AG04450 (cell line): ENCODE measurements around the gene NHS. TPM values are rescaled to one million over a fixed set of nuclear protein-coding genes. Genes with fewer than 3 reads are reported as not detected.

Source experiments
- CTCF ChIA-PET: fragments of 300-600, 350-600 bp; formaldehyde crosslinking; extraction: SDS; loops from one replicate; lab custom pipeline; 2022; ENCODE audit warnings: antibody characterized with exemption, inconsistent platforms; lab: Charles Lee
- POLR2A ChIA-PET: fragments of 350-600 bp; formaldehyde crosslinking; extraction: SDS; loops from one replicate; lab custom pipeline; 2021; ENCODE audit warnings: antibody characterized with exemption, inconsistent platforms; lab: Yijun Ruan, JAX
- DNase-seq: peaks from one replicate; pipeline ENCODE4 v3.0.0-alpha.2; 2011; ENCODE audit warnings: low read depth, low spot score
- H3K27ac ChIP-seq: one replicate; pipeline ENCODE4 v1.5.1; 2012; ENCODE audit warnings: low read depth, low read length, control low read depth
- H3K27me3 ChIP-seq: one replicate; pipeline ENCODE4 v1.6.0; 2012; ENCODE audit warnings: low read length; ENCODE audit not compliant: control insufficient read depth, insufficient read depth
- H3K4me3 ChIP-seq: 2 replicates; pipeline ENCODE4 v1.5.1; 2011; ENCODE audit warnings: mild to moderate bottlenecking, low read depth, low read length, control low read depth
- H3K9me3 ChIP-seq: 2 replicates; pipeline ENCODE4 v1.5.1; 2012; ENCODE audit warnings: low read length; ENCODE audit not compliant: control insufficient read depth, insufficient read depth
- polyA plus RNA-seq: library from polyadenylated mRNA; depleted of rRNA; stranded (reverse); fragments of >200 nt; gene quantifications from 2 replicates; pipeline ENCODE4 v1.2.3, GENCODE V29; 2011
- TF ChIP-seq, protein P1 (sequence below): IDR thresholded peaks from 2 replicates; pipeline ENCODE4 v1.5.1; 2011; ENCODE audit warnings: low read depth, low read length, control low read depth, inconsistent platforms

Gene NHS
- polyA plus RNA-seq, 1 experiment = 2.0 TPM

GRCh38 chrX:17560385-17560784 lies 185.4 kb downstream of the NHS start:
- TF ChIP-seq, protein P1, sequence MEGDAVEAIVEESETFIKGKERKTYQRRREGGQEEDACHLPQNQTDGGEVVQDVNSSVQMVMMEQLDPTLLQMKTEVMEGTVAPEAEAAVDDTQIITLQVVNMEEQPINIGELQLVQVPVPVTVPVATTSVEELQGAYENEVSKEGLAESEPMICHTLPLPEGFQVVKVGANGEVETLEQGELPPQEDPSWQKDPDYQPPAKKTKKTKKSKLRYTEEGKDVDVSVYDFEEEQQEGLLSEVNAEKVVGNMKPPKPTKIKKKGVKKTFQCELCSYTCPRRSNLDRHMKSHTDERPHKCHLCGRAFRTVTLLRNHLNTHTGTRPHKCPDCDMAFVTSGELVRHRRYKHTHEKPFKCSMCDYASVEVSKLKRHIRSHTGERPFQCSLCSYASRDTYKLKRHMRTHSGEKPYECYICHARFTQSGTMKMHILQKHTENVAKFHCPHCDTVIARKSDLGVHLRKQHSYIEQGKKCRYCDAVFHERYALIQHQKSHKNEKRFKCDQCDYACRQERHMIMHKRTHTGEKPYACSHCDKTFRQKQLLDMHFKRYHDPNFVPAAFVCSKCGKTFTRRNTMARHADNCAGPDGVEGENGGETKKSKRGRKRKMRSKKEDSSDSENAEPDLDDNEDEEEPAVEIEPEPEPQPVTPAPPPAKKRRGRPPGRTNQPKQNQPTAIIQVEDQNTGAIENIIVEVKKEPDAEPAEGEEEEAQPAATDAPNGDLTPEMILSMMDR = no peak
- Histone ChIP-seq H3K27me3 (no peaks in the 10 kb centered on the region), H3K9me3 (no peaks in the 10 kb centered on the region), H3K4me3 (no peak overlapping the region), H3K27ac (peak overlapping the region; percentile 39)
- ChIA-PET POLR2A (no interaction called here), CTCF (no interaction called here)
- no peak for DNase-seq

DNA sequence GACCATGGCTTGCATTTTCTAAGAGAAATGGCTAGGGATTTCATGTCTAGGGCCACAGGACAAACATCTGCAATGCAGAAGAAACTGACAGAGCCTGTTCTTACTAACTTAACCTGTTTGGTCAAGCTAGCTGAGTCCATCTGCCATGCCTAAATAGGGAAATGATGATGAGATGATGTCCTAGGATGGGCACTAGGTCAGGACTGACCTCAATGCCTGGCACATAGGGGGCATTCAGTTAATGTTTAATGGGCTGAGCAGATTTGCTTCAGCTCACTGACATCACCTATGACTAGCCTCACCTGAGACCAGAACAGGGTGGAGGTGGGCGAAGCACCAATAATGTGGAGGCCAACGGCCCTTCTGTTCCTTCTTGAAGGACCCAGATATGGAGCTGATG lies 188.1 kb downstream of the NHS start:
- CTCF ChIA-PET = no interaction called here

DNA sequence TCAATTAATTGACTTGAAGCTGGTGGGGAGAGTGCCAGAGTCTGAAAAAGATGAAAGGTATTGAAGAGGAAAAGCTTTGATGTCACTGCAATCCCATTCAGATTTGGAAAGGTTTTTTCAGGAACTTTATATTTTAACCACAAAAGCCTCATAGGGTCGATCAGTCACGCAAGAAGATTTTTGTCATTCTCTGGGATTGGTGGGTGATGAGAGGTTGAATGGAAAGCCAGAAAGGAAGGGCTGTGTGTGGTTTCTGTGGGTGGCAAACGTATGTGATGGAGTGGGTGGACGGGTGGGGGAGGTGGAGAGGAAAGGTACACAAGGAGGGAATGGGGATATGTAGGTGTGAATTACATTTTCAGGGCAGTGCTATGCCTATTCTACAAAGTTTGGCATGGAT lies 188.5 kb downstream of the NHS start:
- H3K27me3 ChIP-seq = no peaks in the 10 kb centered on the region
- POLR2A ChIA-PET = no interaction called here
- DNase-seq = no peak
- H3K4me3 ChIP-seq = no peak overlapping the region
- H3K27ac ChIP-seq = no peak overlapping the region
- CTCF ChIA-PET = no interaction called here
- no peaks in the 10 kb centered on the region for H3K9me3 ChIP-seq
- TF ChIP-seq, protein P1 = no peak

More for the DNA sequence above, 188.1 kb downstream of the NHS start:
- no peak for DNase-seq
- Histone ChIP-seq H3K27ac (no peak overlapping the region), H3K4me3 (no peak overlapping the region), H3K9me3 (no peaks in the 10 kb centered on the region), H3K27me3 (no peaks in the 10 kb centered on the region)
- TF ChIP-seq, protein P1 = no peak
- POLR2A ChIA-PET = no interaction called here

DNA sequence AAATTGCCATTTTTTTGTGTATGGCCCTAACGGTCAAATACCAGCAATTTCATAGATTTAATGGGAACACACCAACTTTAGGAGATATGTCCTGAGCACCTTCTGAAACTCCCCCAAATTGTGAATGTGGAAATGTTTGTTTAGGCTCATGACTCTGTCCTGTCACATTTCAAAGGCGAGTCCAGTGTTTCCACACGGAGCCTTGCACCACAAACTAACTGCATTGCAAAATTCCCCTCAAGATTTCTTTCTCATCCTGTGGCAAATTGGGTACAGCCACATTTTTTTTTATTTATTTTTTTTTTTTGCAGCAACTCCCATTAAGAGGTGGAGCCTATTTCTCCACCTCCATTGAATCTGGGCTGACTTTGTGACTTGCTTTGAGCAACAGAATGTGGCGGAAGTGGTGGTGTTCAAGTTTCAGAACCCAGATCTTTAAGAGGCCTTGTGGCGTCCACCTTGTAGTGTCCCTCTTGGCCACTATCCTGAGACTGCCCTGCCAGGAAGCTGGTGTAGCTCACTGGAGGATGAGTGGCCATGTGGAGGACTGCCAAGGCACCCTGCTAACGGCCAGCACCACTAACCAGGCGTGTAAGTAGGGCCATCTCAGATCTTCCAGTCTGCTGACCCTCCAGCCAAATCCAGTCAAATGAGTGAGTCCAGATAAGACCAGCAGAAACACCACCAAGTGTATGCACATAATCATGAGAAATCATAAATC lies 189.8 kb downstream of the NHS start:
- Histone ChIP-seq H3K4me3 (no peak overlapping the region), H3K9me3 (no peaks in the 10 kb centered on the region), H3K27ac (no peak overlapping the region), H3K27me3 (no peaks in the 10 kb centered on the region)
- CTCF ChIA-PET = no interaction called here
- POLR2A ChIA-PET = no interaction called here
- DNase-seq = no peak
- TF ChIP-seq, protein P1 = no peak

GRCh38 chrX:17566740-17567139 lies 191.7 kb downstream of the NHS start:
- H3K27ac ChIP-seq = no peak overlapping the region
- CTCF ChIA-PET = interaction anchor here (0.9 kb wide), 1 partner anchor 10 kb away, joined by 3 read pairs; no protein-coding TSS in a partner anchor
- POLR2A ChIA-PET = interaction anchor here (0.6 to 0.9 kb wide), 2 partner anchors 41 to 791 kb away, joined by 4 to 12 read pairs; no protein-coding TSS in a partner anchor

More at GRCh38 chrX:17566740-17567139, 191.7 kb downstream of the NHS start:
- no peaks in the 10 kb centered on the region for H3K27me3 ChIP-seq
- no peaks in the 10 kb centered on the region for H3K9me3 ChIP-seq
- TF ChIP-seq, protein P1 = no peak
- no peak for DNase-seq
- no peak overlapping the region for H3K4me3 ChIP-seq
